Stimulated activated CD8-positive, alpha-beta memory T cell treated with anti-CD3 and anti-CD28 coated beads, Interleukin-7, amount 100 ng/mL, for 1 hour (primary cell): ENCODE data around the gene TBCEL.
"Not testable (repeated sequence)": the region's sequence is repeated elsewhere in the genome, so short reads cannot be mapped to it uniquely, and the experiment has no call there.

Experiments
- DNase-seq, 2 donors: peaks; one replicate each; pipeline ENCODE4 v3.0.0-alpha.2; 2020; ENCODE audit warnings: low read depth in 2 of 2

TBCEL gene, protein sequence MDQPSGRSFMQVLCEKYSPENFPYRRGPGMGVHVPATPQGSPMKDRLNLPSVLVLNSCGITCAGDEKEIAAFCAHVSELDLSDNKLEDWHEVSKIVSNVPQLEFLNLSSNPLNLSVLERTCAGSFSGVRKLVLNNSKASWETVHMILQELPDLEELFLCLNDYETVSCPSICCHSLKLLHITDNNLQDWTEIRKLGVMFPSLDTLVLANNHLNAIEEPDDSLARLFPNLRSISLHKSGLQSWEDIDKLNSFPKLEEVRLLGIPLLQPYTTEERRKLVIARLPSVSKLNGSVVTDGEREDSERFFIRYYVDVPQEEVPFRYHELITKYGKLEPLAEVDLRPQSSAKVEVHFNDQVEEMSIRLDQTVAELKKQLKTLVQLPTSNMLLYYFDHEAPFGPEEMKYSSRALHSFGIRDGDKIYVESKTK

DNA sequence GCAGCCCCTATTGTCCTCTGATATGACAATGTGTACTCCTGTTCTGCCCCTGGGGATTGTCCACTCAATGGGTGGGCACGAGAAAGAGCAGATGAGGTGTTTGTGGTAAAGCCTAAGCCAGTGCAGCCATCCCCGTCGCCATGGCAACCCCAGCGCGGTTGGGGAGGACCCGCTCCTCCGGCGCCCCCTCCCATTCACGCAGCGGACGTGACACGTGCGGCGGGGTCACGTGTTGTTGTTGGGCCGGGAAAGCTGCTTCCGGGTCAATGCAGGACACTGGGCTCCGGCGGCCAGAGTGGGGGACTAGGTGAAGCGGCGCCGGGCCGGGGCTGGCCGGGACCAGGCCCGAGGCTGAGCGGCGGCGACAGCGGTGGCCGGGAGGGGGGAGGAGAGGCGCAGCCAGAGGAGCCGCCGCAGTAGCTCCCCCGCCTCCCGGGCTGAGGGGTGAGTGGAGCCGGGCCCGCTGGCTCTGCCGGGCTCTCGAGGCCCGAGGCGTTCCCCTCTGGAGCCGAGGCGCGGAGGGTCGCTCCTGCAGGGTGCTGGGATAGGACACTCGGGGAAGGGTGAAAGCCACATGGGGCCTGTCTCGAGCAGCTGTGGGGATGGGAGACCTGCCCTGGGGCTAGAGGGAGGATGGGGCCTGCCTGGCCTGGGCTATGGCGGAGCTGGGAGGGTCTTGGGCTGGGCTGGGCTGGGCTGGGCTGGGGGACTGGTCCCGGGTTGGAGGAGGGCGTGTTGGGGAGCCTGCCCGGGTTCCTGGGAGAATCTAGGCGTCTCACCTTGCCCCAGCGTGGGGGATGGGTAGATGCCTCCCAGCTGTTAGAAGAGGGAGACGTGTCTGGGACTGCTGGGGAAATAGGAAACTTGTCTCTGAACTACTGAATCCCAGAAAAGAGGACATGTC, at the start of gene TBCEL:
Gene TBCEL, plus strand, starts transcription at position 255 of the 904 bp plus-strand sequence. CDS start 21,589 bp downstream, outside the sequence.
- DNase-seq: peak; percentile 49 to 57

DNA sequence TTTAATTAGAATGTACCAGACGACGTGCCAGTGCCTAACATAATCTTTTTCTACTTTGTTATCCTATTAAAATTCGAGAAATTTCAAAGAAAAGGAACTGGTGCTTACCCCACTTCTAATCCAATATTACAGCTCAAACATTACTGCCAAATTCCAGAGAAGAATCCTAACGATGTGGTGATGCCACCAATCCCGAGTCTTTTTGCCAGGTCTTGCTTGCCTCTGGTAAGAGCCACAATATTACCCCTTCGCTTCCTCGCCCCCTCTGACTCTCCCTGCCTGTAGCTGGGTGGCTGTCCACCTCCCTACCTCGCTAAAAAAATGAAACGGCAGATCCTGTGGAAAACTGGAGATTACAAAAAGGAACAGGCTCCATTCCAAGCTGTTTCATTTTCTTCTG, 49.4 kb upstream of the TBCEL start:
- DNase-seq: no peak

DNA sequence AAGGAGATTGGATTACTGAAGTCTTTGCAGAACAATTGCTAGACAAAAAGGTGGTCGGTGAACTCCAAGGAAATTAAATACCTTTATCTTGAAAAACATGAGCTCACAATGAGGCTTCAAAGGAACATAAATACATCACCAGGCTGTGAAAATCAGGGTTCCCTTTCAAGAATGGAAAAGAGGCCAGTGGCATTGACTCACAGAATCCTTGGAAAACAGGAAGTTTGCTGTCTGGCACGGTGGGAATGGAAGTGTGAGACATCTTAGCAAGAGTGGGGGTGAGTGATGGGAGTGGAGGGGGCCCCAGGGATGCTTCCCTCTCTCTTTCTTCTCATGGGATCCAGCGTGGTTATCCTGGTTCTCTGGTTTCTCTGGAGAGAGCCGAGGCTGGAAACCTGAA, 48.9 kb upstream of the TBCEL start:
- no peak for DNase-seq

DNA sequence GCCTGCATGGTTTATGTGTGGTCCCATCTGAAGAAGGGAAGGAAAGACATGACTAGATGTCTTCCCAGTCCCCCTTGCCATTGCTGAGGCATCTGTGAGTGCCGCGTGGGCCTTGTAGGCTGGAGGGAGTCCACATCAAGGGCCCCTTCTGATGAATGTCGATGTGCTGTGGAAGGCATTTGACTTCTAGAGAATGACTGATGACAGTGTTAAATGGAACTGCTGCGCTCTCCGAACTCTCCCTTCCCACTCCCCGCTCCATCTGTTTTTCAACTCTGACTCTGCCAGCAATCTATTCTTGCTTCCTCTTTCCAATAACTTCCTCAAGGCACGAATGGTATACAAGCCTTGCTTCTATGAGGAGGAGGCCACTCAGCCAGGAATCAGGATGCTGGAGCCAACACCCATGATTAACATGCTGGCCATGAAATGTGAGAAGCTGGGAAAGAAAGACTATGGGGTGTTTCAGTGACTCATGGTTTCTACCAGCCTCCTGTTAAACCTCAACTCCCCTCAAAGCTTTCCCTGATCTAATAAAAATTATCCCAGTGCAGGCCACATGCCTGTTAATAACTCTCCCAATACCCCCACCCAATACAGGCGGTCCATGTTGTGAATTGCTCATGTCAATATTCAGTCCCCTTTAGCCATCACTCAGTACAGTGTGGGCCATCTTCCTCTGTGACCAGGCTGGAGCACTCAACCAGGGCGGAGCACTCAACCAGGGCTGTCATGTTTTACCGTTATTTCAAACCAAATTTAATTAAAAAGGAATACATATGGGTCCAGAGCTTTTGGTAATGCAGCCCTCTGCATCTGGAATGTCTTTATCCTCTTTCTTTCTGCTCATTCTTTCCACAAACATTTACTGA, 46.4 kb upstream of the TBCEL start:
- no peak for DNase-seq

DNA sequence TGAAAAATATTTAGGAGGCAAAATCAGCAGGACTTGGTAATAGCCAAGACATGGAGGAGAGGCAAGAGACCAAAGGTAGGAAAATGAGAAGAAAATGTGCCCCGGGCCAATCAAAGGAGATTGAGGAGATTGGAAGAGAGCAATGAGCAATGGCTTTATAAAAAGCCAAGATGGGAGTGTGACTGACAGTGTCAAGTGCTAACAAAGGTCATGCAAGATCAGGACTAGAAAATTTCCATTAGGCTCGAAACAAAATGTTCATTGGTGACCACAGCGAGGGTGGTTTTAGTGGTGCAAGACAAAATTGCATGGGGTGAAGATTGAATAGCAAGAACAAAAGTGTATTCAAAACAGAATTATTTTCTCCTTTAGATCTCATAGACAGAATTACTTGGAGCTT, 45.2 kb upstream of the TBCEL start:
- no peak for DNase-seq

DNA sequence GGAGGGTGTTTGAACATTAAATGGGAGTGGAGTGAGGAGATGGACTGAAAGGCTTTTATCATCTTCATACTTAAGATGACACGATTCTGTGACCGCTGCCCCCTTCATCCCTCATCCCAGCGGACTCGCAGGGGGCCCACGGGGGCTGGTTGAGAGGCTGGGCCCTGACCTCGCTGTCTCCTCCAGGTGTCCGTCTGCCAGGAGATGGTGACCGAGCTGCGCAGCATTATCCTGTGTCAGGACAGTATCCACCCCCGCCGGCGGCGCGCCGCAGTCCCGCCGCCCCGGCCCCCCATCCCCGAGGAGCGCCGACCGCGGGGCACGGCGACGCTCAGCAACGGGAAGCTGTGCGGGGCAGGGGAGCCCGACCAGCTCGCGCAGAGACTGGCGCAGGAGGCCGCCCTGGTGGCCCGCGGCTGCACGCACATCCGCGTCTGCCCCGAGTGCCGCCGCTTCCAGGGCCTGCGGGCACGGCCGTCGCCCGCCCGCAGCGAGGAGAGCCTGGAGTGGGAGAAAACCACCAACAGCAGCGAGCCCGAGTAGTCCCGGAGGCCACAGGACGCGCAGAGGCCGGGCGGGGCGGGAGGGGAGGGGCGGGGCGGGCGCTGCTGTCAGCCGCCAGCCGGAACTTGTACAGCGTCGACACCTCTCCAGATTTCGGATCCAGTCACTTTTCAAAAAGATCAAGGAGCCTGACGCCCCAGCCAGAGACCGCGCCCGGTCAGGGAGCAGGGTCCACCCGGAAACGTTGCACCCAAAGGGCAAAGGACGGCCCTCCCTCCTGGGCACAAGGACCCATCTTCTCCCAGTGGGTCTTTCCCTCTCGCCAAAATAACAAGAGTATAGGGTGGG, 38.0 kb upstream of the TBCEL start:
- DNase-seq: no peak

DNA sequence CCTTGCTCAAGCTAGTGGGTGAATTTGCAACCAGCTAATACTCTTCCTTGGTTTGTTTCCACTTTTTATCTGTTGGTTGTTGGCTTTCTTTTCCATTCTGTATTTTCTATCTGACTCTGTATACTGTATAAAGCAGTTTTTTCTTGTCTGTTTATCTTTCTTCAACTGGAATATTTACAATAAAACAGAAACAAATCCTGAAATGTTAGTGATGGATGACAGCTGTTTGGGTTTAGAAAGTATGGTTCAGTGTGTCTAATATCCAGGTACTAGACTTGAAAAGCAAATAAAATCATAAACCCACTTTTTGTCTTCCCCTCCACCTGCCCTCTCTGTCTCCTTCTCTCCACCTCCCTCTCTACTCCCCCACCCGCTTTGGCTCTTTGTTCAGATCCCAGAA, 35.3 kb upstream of the TBCEL start:
- no peak for DNase-seq

DNA sequence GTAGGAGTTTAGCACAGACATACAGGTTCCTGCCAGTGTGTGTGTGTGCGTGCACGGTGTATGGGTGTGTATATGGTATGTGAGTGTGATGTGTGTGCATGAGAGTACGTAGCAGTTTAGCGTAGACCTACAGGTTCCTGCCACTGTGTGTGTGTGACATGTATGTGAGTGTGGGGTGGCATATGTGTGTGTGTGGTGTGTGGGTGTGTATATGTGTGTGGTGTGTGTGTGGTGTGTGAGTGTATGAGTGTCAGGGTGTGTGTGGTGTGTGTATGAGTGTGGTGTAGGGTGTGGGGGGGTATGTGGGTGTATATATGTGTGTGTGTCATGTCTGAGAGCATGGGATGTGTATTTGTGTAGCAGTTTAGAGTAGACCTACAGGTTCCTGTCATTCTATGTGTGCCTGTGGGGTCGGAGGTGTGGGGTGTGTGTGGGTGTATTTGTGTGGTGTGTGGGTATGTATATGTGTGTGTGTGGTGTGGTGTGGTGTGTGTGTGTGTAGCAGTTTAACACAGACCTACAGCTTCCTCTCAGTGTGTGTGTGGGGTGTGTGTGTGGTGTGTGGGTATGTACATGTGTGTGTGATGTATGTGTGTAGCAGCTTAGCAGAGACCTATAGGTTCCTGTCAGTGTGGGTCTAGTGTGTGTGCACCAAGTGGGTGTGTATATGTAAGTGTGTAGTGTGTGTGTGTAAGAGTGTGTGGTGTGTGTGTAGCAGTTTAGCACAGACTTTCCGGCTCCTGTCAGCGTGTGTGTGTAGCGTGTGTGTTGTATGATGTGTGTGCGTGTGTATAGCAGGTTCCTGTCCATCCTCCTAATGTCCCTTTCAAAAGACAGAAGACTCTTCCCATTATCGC, 31.8 kb upstream of the TBCEL start:
- no peak for DNase-seq

DNA sequence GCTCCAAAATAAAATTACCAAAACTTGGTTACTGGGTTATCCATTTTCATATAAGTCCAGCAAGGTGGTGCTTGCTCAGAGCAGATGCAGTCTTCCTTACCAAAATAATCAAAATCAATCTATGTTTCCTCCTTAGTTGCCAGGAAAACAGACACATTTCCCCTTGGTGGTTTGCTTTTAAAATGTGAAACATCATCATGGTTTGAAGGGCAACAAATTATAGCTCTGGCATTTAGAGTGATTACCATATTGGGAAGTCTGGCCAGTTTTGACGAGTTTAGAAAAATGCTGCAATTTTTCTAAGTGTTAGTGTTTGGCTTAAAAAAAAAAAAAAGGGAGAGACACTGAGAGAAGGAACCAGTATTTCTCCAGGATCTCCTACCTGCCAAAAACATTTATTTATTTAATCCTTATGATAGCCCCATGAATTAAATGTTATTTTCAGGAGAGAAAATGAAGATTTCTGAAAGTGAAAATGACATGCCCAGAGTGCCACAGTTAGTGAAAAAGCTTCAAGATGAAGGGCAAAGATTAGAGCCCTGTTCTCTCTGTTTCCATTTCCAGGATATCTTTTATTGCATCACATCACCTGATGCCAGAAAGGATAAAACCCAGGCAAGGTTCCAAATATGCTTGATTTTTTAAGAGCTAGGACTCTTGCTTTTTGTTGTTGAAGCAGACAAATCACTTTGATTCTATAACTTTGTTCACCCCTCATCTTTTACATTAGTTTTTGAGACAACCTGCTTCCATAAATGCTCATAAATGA, 29.6 kb upstream of the TBCEL start:
- no peak for DNase-seq

DNA sequence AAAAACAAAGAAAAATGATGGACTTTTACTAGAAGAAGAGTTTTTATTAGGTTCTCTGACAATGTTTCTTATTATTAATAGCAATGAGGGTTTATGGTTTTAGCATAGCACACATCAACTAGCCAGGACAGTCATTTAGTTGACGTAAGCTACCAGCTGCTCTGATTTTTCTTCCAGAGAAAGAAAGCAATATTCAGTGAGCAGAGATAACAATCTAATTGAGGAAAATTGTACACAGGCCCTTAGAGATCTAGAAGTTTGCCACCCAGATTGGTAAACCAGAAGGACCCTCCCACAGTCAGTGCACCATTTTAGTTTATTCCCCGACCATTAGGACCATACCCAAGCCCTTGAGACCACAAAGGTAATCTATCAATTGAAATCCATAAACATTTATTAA, 28.7 kb upstream of the TBCEL start:
- DNase-seq: no peak

DNA sequence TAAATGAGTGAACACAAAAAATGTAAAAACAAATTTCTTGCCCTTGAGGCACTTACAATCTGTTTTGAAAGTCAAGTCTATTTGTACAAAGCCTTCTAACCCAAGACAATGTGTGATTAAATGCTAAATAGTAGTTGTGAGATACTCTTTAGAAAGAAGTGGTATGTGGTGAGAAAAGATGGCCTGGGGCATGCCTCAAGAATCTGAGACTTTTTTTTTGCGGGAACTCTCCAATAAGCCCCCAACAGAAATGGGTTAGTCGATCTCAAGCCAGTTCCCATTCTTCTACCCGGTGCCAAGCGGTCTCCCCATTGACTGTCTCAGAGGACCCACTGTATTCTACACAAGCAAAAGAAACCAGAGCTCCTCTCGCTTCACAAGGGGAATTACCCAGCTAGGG, 26.9 kb upstream of the TBCEL start:
- DNase-seq: no peak

DNA sequence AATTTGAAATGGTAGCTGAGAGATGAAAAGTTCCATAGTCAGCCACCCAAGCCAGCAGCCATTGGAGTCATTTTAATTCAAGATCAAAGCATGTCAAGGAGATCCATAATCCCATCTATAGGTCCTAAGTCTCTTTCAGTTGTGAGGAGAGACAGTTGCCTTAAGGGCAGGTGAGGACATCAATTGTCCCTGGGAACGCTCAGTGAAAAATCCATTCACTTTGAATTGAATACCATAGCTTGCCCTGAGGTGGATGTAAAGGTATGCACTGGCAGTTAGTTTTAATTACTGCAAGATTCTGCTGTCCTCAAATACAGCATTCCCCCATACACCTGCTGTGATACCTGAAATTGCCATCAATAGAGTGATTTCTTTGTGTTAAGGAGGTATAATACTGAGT, 25.3 kb upstream of the TBCEL start:
- DNase-seq: no peak

DNA sequence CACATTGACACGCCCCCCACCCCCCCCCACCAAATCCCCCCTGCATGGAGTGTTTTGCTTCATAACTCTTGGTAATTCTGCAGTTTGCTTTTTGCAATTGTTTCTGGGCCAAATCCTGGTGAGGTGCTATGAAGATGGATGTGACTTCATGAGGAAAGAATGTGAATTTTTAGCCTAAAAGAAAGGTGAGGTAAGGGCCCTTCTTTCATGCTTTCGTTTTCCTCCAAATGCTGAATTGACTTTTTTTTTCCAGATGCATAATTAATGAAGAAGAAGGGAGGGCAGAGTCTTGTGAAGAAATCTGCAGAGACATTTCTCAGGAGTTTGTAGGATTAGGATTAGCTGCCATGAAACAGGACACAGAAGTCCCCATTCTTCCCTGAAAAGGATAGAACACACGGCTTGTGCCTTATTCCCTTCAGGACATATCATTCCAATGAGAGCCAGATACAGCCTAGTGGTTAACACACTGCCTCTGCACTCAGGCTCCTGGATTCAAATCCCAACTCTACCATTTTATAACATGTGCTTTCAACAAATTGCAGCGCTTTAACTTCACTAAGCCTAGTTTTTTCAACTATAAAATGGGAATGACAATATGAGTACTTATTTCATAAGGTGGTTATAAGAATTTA, 19.6 kb upstream of the TBCEL start:
- DNase-seq: no peak

DNA sequence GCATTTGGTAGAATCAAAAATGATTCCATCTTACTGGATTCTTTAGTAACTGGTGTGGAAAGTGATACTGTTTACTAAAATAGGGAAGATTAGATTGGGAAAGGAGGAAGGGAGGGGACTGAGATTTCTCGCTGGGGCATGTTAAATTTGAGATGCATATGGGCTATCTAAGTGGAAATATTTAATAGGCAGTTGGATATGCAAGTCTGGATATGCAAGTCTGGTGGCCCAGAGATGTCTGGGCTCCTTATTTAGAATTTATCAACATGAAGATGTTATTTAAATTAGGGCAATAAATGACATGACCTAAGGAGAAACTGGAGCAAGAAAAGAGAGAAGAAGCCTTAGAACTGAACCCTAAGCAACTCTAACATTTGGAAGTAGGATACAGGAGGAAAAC, 17.0 kb upstream of the TBCEL start:
- DNase-seq: no peak

DNA sequence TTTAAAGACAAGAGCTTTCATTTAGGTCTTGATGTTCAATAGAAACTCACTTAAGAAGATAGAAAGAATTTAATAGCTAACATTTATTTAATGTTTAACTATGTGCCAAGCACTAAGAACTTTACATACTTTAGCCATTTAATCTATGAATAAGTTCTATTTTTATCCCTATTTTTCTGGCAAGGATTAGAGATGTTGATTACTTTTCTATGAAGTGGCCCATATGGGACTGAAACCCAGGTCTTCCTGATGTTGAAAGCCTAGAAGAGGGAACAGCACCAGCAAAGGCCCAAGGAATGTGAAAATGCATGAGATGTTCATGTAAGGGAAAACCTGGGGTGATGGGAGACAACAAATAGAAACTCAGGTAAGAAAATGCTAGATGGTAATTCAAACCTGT, 15.4 kb upstream of the TBCEL start:
- no peak for DNase-seq

DNA sequence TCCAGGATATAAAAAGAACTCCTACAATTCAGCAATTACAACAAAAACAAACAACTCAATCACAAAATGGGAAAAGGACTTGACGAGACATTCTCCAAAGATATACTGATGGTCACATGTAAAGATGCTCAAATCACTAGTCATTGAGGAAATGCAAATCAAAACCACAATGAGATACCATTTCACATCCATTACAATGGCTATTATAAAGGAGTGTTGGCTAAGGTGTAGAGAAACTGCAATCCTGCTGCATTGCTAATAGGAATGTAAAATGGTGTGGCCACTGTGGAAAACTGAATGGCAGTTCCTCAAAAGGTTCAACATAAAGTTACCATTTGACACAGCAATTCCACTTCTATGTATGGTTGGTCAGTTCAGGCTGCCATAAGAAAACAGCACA, 11.8 kb upstream of the TBCEL start:
- DNase-seq: no peak

DNA sequence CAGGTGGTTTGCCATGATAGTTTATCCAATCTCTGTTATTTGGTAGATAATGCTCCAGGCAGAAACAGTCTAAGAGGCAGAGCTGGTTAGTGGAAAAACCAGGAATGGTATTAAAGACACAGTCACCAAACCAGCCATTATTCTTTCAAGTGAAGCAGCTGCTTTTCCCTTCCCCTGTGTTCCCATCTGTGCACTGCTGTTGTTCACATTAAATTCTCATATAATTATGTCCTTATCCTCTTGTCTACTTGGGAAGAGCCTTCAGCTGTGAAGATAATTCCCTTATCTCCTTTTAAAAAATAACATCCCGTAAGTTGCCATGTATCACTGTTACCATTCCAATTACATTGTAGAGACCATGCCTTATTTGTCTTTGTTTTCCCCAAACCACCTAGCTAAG, 5.2 kb upstream of the TBCEL start:
- no peak for DNase-seq

DNA sequence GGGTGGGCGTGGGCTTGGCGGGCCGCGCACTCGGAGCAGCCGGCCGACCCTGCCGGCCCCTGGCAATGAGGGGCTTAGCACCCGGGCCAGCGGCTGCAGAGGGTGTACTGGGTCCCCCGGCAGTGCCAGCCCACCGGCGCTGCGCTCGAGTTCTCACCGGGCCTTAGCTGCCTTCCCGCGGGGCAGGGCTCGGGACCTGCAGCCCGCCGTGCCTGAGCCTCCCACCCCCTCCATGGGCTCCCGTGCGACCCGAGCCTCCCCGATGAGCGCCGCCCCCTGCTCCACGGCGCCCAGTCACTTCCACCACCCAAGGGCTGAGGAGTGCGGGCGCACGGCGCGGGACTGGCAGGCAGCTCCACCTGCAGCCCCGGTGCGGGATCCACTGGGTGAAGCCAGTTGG, 2.2 kb upstream of the TBCEL start:
- DNase-seq: not testable (repeated sequence)

DNA sequence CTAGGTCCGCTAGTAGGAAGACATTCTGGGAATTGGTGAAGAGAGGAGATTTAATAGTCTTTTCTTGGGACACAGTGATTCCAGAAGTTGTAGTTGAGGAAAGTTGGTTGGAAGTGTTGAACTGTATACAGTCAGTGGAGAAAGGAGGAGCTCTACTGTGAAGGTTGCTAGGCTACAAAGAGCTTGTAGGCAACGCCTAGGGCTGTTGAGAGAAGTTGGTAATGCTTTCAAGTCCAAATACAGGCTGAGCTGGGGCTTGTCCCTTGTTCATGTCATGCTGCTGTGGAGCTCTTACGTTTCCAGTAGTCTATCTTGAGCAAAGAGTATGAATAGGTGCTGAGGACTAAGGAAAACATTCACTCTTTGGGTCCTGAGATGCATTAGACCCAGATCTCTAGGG, 1.1 kb downstream of the TBCEL start:
- no peak for DNase-seq
